HG02571 (cell line): ENCODE data around the gene TMEM45A.
A peak's percentile ranks its signal among the peaks of the same experiment; 100 is the strongest.
"Not testable (repeated sequence)": the region's sequence is repeated elsewhere in the genome, so short reads cannot be mapped to it uniquely, and the experiment has no call there.

Experiments used
- ATAC-seq: cut with Tn5 transposase; IDR thresholded peaks from one replicate; pipeline ENCODE4 v1.9.1; 2021; ENCODE audit warnings: mild to moderate bottlenecking, moderate library complexity; ENCODE audit not compliant: unreplicated experiment

The TMEM45A gene

GRCh38 chr3:100492059-100493006 lies at the start of gene TMEM45A:
Gene TMEM45A (plus strand): TSS chr3:100492619. CDS start chr3:100555212, 62,593 bp downstream.
- ATAC-seq = peak; percentile 98

GRCh38 chr3:100443690-100444089 lies 48.7 kb upstream of the TMEM45A start:
- ATAC-seq = no peak

GRCh38 chr3:100447067-100447466 lies 45.4 kb upstream of the TMEM45A start:
- not testable (repeated sequence) for ATAC-seq

DNA sequence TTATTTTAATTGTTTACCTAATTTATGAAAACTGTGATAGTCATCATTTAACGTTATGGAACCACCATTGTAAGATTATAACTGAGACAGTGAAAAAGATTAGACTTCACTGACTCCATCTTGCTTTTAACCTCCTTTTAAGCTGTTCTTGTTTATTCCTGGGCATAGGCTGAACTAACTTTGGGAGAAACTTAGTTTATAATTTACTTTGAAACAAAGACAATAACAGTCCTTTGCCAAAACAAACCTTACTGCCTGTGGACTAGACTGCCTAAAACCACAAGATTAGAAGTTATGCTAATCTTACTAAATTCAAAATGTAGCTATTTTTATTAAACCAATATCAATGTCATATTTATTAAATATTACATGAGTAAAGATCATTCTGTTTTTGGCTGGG lies 44.3 kb upstream of the TMEM45A start:
- no peak for ATAC-seq

DNA sequence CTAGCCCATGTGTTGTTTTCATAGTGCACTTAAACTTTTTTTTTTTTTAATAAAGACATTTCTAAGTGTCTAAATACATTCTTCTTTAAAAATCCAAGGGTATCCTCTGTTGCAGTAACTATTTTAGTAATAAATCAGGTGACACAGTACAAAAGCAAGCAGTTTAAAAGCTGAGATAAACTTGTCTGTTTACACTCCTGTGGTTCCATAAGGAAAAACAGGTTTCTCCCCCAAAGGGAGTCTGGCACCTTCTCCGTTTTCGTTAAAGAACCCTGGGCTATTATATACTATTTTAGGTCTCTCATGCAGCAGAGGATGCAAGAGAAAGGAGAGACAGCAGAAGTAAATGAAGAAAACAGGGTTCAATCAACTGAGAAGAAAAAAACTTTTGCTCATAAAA lies 43.2 kb upstream of the TMEM45A start:
- no peak for ATAC-seq

GRCh38 chr3:100454677-100455076 lies 37.7 kb upstream of the TMEM45A start:
- ATAC-seq = no peak

DNA sequence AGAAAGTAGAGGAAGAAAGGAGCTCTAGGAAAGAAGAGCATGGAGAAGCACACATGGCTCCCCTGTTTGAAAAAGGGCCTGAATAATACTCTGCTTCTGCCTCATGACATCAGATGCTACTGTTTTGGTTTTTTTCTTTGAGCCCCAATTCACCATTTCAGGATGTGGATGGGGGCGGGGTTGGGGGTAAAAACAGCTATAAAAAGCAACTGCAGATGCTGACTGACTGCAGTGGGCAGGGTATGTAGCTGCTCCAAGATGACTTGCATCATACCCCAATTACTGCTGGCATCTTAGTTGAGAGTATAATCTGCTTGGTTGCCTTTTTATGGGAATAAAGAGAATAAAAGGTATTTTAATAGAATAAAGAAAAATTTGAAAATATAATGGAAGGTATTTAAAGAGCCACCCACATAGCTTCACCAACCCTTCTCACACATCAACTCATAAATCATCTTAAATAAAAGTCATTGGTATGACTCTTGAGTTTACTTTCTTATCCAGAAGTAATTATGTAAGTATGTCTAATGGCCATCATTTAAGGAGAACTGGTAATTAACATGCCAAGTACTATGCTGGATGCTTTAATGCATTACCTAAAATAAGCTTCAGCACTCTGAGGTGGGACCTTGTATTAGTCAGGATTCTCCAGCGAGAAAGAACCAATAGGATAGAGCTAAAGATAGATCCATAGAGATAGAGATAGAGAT lies 36.4 kb upstream of the TMEM45A start:
- ATAC-seq = no peak

DNA sequence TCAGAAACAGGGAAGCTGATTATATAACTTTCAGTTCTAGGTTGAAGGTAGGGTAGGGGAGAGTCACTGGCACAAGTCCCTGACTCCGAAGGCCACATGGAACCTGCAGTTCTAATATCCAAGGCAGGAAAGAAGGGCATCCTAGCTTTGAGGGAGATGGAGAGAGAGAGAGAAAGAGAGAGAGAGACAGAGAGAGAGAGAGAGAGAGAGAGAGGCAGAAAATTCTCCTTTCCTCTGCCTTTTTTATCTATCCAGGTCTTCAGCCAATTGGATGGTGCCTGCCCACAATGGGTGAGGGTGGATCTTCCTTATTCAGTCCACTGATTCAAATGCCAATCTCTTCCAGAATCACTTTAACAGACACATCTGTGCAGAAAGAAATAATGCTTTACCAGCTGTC lies 35.7 kb upstream of the TMEM45A start:
- no peak for ATAC-seq

DNA sequence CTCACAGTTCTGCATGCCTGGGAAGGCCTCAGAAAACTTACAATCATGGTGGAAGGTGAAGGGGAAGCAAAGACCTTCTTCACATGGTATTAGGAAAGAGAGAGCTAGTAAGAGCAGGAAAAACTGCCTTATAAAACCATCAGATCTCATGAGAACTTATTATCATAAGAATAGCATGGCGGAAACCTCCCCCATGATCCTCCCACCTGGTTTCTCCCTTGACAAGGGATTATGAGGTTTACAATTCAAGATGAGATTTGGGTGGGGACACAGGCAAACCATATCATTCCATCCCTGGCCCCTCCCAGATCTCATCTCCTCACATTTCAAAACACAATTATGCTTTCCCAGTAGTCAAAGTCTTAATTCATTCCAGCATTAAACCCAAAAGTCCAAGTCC lies 34.6 kb upstream of the TMEM45A start:
- no peak for ATAC-seq

- no peak for ATAC-seq
Observed at GRCh38 chr3:100458814-100459213, 33.6 kb upstream of the TMEM45A start.

GRCh38 chr3:100463002-100463401 lies 29.4 kb upstream of the TMEM45A start:
- peak; percentile 92 for ATAC-seq

- no peak for ATAC-seq
Observed at GRCh38 chr3:100463646-100464155, 28.7 kb upstream of the TMEM45A start.

GRCh38 chr3:100465892-100466777 lies 26.3 kb upstream of the TMEM45A start:
- ATAC-seq = no peak

DNA sequence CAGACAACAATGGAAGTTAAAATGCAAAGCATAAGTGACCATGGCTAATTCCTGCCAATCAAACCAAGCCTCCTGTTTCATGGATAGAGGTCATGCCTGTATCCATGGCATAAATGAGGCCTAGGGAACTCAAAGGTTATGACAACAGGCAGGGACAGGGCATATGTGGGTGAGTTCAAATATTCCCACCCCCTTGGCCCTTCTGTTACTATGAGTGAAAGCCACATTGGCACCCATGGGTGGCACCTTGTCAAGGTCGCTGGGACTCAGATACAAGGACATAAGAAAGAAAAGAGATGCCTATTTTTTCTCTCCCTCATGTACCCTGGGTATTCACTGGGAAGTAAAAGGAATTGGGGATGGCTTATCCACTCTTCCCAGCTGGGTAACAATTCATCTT lies 25.3 kb upstream of the TMEM45A start:
- ATAC-seq = no peak

DNA sequence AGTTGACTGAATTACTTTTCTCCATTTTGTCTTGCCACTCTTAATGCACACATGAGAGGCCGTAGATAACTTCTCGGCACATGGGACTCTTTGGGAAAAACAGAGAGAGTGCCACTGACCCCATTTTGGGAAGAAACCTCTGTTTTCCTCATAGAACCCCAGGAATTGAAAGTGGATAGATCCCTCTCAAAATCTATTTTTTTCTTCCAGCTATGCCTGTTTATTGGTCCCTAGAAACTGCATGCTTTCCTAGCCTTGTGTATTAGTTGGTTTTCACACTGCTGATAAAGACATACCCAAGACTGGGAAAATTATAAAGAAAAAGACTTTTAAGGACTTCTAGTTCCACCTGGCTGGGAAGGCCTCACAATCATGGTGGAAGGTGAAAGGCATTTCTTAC lies 23.7 kb upstream of the TMEM45A start:
- no peak for ATAC-seq

DNA sequence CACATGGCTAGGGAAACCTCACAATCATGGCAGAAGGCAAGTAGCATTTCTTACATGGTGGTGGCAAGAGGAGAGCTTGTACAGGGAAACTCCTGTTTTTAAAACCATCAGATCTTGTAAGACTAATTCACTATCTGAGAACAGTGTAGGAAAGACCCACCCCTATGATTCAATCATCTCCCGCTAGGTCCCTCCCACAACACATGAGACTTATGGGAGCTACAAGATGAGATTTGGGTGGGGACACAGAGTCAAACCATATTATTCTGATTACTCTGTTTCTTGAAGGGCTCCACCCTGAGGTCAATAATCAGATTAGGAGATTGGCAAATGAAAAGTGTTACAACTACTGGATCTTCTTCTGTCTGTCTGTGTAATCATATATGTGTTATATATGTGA lies 21.5 kb upstream of the TMEM45A start:
- ATAC-seq = no peak

DNA sequence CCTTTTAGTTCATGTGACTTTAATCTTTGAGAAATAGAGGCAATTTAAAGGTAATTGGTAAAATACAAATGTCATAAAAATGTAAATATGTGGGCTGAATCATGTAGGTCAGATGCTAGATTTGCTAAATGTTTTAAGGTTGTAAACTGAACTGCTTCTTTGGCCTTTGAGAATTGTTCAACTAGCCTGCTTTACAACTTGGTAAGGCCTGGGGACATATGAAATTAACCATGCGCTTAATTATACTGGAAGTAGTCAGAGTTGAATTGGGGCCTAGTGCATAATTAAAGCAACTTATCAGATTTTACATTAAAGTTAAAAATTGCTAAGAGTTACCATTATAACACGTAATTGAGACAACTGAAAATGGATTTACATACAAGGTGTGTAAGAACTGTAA lies 21.0 kb upstream of the TMEM45A start:
- no peak for ATAC-seq

DNA sequence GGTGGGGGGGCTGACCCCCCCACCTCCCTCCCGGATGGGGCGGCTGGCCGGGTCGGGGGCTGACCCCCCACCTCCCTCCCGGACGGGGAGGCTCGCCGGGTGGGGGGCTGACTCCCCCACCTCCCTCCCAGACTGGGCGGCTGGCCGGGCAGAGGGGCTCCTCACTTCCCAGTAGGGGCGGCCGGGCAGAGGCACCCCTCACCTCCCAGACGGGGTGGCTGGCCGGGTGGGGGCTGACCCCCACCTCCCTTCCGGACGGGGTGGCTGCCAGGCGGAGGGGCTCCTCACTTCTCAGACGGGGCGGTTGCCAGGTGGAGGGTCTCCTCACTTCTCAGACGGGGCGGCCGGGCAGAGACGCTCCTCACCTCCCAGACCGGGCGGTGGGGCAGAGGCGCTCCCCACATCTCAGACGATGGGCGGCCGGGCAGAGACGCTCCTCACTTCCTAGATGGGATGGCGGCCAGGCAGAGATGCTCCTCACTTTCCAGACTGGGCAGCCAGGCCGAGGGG lies 14.5 kb upstream of the TMEM45A start:
- ATAC-seq = not testable (repeated sequence)

- ATAC-seq = not testable (repeated sequence)
Observed at GRCh38 chr3:100478521-100478920, 13.9 kb upstream of the TMEM45A start.

GRCh38 chr3:100480081-100480480 lies 12.3 kb upstream of the TMEM45A start:
- ATAC-seq = no peak

- no peak for ATAC-seq
Observed at GRCh38 chr3:100482176-100482575, 10.2 kb upstream of the TMEM45A start.
